Mononuclear cell (primary cell): ENCODE measurements around the gene ATF7IP2. TPM values are rescaled to one million over a fixed set of nuclear protein-coding genes. Genes with fewer than 3 reads are reported as not detected.
"Not testable (repeated sequence)": the region's sequence is repeated elsewhere in the genome, so short reads cannot be mapped to it uniquely, and the experiment has no call there.

ENCODE experiments used
- H3K27me3 ChIP-seq: 2 replicates; pipeline ENCODE4 v1.6.0; 2011; ENCODE audit warnings: low read length, control low read depth; ENCODE audit not compliant: insufficient read depth
- H3K4me1 ChIP-seq: 2 replicates; pipeline ENCODE4 v1.5.1; 2011; ENCODE audit warnings: mild to moderate bottlenecking, low read length, control low read depth; ENCODE audit not compliant: insufficient read depth
- H3K4me3 ChIP-seq: 2 replicates; pipeline ENCODE4 v1.5.1; 2011; ENCODE audit warnings: mild to moderate bottlenecking, low read length, moderate library complexity
- H3K9me3 ChIP-seq: 2 replicates; pipeline ENCODE4 v1.5.1; 2011; ENCODE audit warnings: low read depth, mild to moderate bottlenecking, control low read depth, low read length
- total RNA-seq: library from RNA; depleted of rRNA; stranded (reverse); fragments of >200 nt; gene quantifications from one replicate; pipeline ENCODE4 v1.2.3, GENCODE V29; 2012

Gene ATF7IP2
- total RNA-seq, 1 donor: 133 TPM

GRCh38 chr16:10505286-10505685 is 119.4 kb downstream of the ATF7IP2 start:
- H3K4me1 ChIP-seq, H3K4me3 ChIP-seq, H3K9me3 ChIP-seq, H3K27me3 ChIP-seq: not testable (repeated sequence)

- Histone ChIP-seq H3K9me3 (no peaks in the 10 kb centered on the region), H3K4me1 (peaks cover 3% of the 10 kb centered on the region), H3K4me3 (no peak overlapping the region), H3K27me3 (no peaks in the 10 kb centered on the region)
Observed at GRCh38 chr16:10509534-10510025, 123.7 kb downstream of the ATF7IP2 start.

GRCh38 chr16:10510279-10510678 is 124.4 kb downstream of the ATF7IP2 start:
- H3K27me3 ChIP-seq: no peaks in the 10 kb centered on the region
- H3K4me3 ChIP-seq: no peak overlapping the region
- H3K9me3 ChIP-seq: no peaks in the 10 kb centered on the region

GRCh38 chr16:10511829-10512228 is 126.0 kb downstream of the ATF7IP2 start:
- H3K9me3 ChIP-seq: no peaks in the 10 kb centered on the region
- no peak overlapping the region for H3K4me3 ChIP-seq
- H3K4me1 ChIP-seq: peaks cover 13% of the 10 kb centered on the region
- no peaks in the 10 kb centered on the region for H3K27me3 ChIP-seq

More at GRCh38 chr16:10510279-10510678, 124.4 kb downstream of the ATF7IP2 start:
- peaks cover 10% of the 10 kb centered on the region for H3K4me1 ChIP-seq

- Histone ChIP-seq H3K9me3 (no peaks in the 10 kb centered on the region), H3K4me1 (peaks cover 13% of the 10 kb centered on the region), H3K27me3 (no peaks in the 10 kb centered on the region), H3K4me3 (no peak overlapping the region)
Observed at GRCh38 chr16:10514369-10515055, 128.7 kb downstream of the ATF7IP2 start.

- Histone ChIP-seq H3K27me3 (no peaks in the 10 kb centered on the region), H3K4me1 (peaks cover 13% of the 10 kb centered on the region), H3K9me3 (no peaks in the 10 kb centered on the region), H3K4me3 (no peak overlapping the region)
Observed at GRCh38 chr16:10517868-10518267, 132.0 kb downstream of the ATF7IP2 start.

- H3K4me3 ChIP-seq: no peak overlapping the region
- peaks cover 13% of the 10 kb centered on the region for H3K4me1 ChIP-seq
- no peaks in the 10 kb centered on the region for H3K9me3 ChIP-seq
- no peaks in the 10 kb centered on the region for H3K27me3 ChIP-seq
Observed at GRCh38 chr16:10518479-10519041, 132.7 kb downstream of the ATF7IP2 start.

- Histone ChIP-seq H3K4me1 (peaks cover 12% of the 10 kb centered on the region), H3K27me3 (no peaks in the 10 kb centered on the region), H3K9me3 (no peaks in the 10 kb centered on the region), H3K4me3 (no peak overlapping the region)
Observed at GRCh38 chr16:10519297-10519696, 133.4 kb downstream of the ATF7IP2 start.

GRCh38 chr16:10519929-10520868 is 134.3 kb downstream of the ATF7IP2 start:
- Histone ChIP-seq H3K27me3 (no peaks in the 10 kb centered on the region), H3K4me3 (no peak overlapping the region), H3K4me1 (peaks cover 3% of the 10 kb centered on the region)

GRCh38 chr16:10520869-10521578 is 135.2 kb downstream of the ATF7IP2 start:
- no peaks in the 10 kb centered on the region for H3K27me3 ChIP-seq
- no peaks in the 10 kb centered on the region for H3K9me3 ChIP-seq
- H3K4me3 ChIP-seq: no peak overlapping the region
- H3K4me1 ChIP-seq: no peaks in the 10 kb centered on the region

More at GRCh38 chr16:10519929-10520868, 134.3 kb downstream of the ATF7IP2 start:
- no peaks in the 10 kb centered on the region for H3K9me3 ChIP-seq

GRCh38 chr16:10521681-10522274 is 135.9 kb downstream of the ATF7IP2 start:
- Histone ChIP-seq H3K4me1 (no peaks in the 10 kb centered on the region), H3K4me3 (no peak overlapping the region), H3K9me3 (no peaks in the 10 kb centered on the region)

GRCh38 chr16:10522966-10523365 is 137.1 kb downstream of the ATF7IP2 start:
- no peaks in the 10 kb centered on the region for H3K27me3 ChIP-seq
- no peaks in the 10 kb centered on the region for H3K4me1 ChIP-seq
- no peaks in the 10 kb centered on the region for H3K9me3 ChIP-seq
- H3K4me3 ChIP-seq: no peak overlapping the region

More at GRCh38 chr16:10521681-10522274, 135.9 kb downstream of the ATF7IP2 start:
- no peaks in the 10 kb centered on the region for H3K27me3 ChIP-seq

GRCh38 chr16:10525214-10525825 is 139.5 kb downstream of the ATF7IP2 start:
- Histone ChIP-seq H3K4me1 (no peaks in the 10 kb centered on the region), H3K4me3 (no peak overlapping the region)

GRCh38 chr16:10526962-10527361 is 141.1 kb downstream of the ATF7IP2 start:
- Histone ChIP-seq H3K27me3 (no peaks in the 10 kb centered on the region), H3K9me3 (no peaks in the 10 kb centered on the region), H3K4me3 (no peak overlapping the region), H3K4me1 (no peaks in the 10 kb centered on the region)

More at GRCh38 chr16:10525214-10525825, 139.5 kb downstream of the ATF7IP2 start:
- no peaks in the 10 kb centered on the region for H3K27me3 ChIP-seq
- H3K9me3 ChIP-seq: no peaks in the 10 kb centered on the region
